Smooth muscle cell (in vitro differentiated cells): Measurements from ENCODE around the gene KDM3A. TPM values are rescaled to one million over a fixed set of nuclear protein-coding genes. Genes with fewer than 3 reads are reported as not detected.

Source experiments
- DNase-seq: peaks from one replicate; lab custom pipeline; 2025; ENCODE audit not compliant: unreplicated experiment; lab: John Stamatoyannopoulos, UW
- H2AFZ ChIP-seq: fragments of 200-600 bp; sonication (generic); 2 replicates; pipeline ENCODE4 v1.6.0; 2016; ENCODE audit warnings: antibody characterized with exemption, low read depth, mild to moderate bottlenecking
- H3F3A ChIP-seq: fragments of 200-600 bp; sonication (generic); 2 replicates; pipeline ENCODE4 v1.6.0; 2017; ENCODE audit warnings: antibody characterized with exemption, low read depth
- H3K27ac ChIP-seq: fragments of 200-600 bp; sonication (generic); 2 replicates; pipeline ENCODE4 v1.5.1; 2016; ENCODE audit warnings: low read depth, mild to moderate bottlenecking
- H3K27me3 ChIP-seq: fragments of 200-600 bp; sonication (generic); 2 replicates; pipeline ENCODE4 v1.6.1; 2016; ENCODE audit warnings: low read depth, mild to moderate bottlenecking
- H3K36me3 ChIP-seq: fragments of 200-600 bp; sonication (generic); 2 replicates; pipeline ENCODE4 v1.5.1; 2016; ENCODE audit warnings: low read depth
- H3K4me1 ChIP-seq: fragments of 200-600 bp; sonication (generic); 2 replicates; pipeline ENCODE4 v1.5.1; 2016; ENCODE audit warnings: low read depth
- H3K4me2 ChIP-seq: fragments of 200-600 bp; sonication (generic); 2 replicates; pipeline ENCODE4 v1.6.0; 2016; ENCODE audit warnings: mild to moderate bottlenecking
- H3K4me3 ChIP-seq: fragments of 200-600 bp; sonication (generic); 2 replicates; pipeline ENCODE4 v1.5.1; 2016; ENCODE audit warnings: mild to moderate bottlenecking
- H3K79me2 ChIP-seq: fragments of 200-600 bp; sonication (generic); 2 replicates; pipeline ENCODE4 v1.6.0; 2016; ENCODE audit warnings: low read depth, mild to moderate bottlenecking
- H3K9ac ChIP-seq: fragments of 200-600 bp; sonication (generic); 2 replicates; pipeline ENCODE4 v1.6.0; 2016; ENCODE audit warnings: low read depth
- H3K9me3 ChIP-seq: fragments of 200-600 bp; sonication (generic); replicated peaks from 2 replicates; pipeline ENCODE4 v1.5.1; 2016; ENCODE audit warnings: low read depth
- H4K20me1 ChIP-seq: fragments of 200-600 bp; sonication (generic); 2 replicates; pipeline ENCODE4 v1.6.0; 2016; ENCODE audit warnings: low read depth
- CTCF ChIP-seq: fragments of 200-600 bp; sonication (generic); IDR thresholded peaks from 2 replicates; pipeline ENCODE4 v1.5.1; 2017; ENCODE audit warnings: borderline replicate concordance, mild to moderate bottlenecking, antibody characterized with exemption; ENCODE audit not compliant: insufficient read depth, poor library complexity, severe bottlenecking
- WGBS: methylation state at CpG from one replicate; pipeline ENCODE4 v1.1.7; 2016; ENCODE audit warnings: low lambda C conversion rate; 5-methylcytosine and 5-hydroxymethylcytosine counted together
- polyA plus RNA-seq: library from polyadenylated mRNA; unstranded; fragments of >200 nt; fragmentation: Nextera tagmentation; extraction: Ambion mirVana; gene quantifications from 2 replicates; pipeline ENCODE4 v1.2.1, GENCODE V29; 2016
- total RNA-seq: library from RNA; depleted of rRNA; stranded (reverse); fragments of >200 nt; gene quantifications from 2 replicates; pipeline ENCODE4 v1.2.3, GENCODE V29; 2014

The KDM3A gene
- total and polyA plus RNA-seq, 2 experiments from 2014 or later, result 19.6 to 57.5 TPM

- Histone ChIP-seq H3K4me1 (no peaks in the 10 kb centered on the region), H4K20me1 (no peaks in the 10 kb centered on the region), H3F3A (no peaks in the 10 kb centered on the region), H3K4me3 (no peak overlapping the region), H3K27me3 (no peaks in the 10 kb centered on the region), H3K79me2 (no peaks in the 10 kb centered on the region), H3K36me3 (no peaks in the 10 kb centered on the region), H2AFZ (no peak overlapping the region), H3K4me2 (no peak overlapping the region), H3K9me3 (no peaks in the 10 kb centered on the region), H3K9ac (no peak overlapping the region), H3K27ac (no peak overlapping the region)
- no peak for TF ChIP-seq CTCF
- WGBS, result 91% methylated on average over 2 of the region's 2 CpGs
- no peak for DNase-seq
Observed at GRCh38 chr2:86416146-86416545, 25.0 kb upstream of the KDM3A start.

GRCh38 chr2:86417961-86418360, 23.2 kb upstream of the KDM3A start:
- Histone ChIP-seq H3K4me1 (no peaks in the 10 kb centered on the region), H3K9me3 (no peaks in the 10 kb centered on the region), H3F3A (no peaks in the 10 kb centered on the region), H3K36me3 (no peaks in the 10 kb centered on the region), H3K9ac (no peak overlapping the region), H3K27ac (no peak overlapping the region), H3K79me2 (no peaks in the 10 kb centered on the region), H3K4me3 (no peak overlapping the region), H2AFZ (no peak overlapping the region), H3K4me2 (no peak overlapping the region), H3K27me3 (no peaks in the 10 kb centered on the region), H4K20me1 (no peaks in the 10 kb centered on the region)
- no peak for DNase-seq
- no peak for TF ChIP-seq CTCF
- WGBS, result 50% methylated on average over 1 of the region's 1 CpG

GRCh38 chr2:86420913-86421312, 20.3 kb upstream of the KDM3A start:
- no peaks in the 10 kb centered on the region for H3K9me3 ChIP-seq
- no peak for DNase-seq
- no peak overlapping the region for H3K9ac ChIP-seq
- H3K36me3 ChIP-seq, result no peaks in the 10 kb centered on the region
- H3K79me2 ChIP-seq, result no peaks in the 10 kb centered on the region
- no peaks in the 10 kb centered on the region for H3K4me1 ChIP-seq
- 89% methylated on average over 5 of the region's 5 CpGs for WGBS
- H2AFZ ChIP-seq, result no peak overlapping the region
- no peak overlapping the region for H3K4me2 ChIP-seq
- no peaks in the 10 kb centered on the region for H4K20me1 ChIP-seq
- no peaks in the 10 kb centered on the region for H3F3A ChIP-seq
- H3K27ac ChIP-seq, result no peak overlapping the region
- peaks cover 20% of the 10 kb centered on the region for H3K27me3 ChIP-seq
- no peak overlapping the region for H3K4me3 ChIP-seq
- no peak for TF ChIP-seq CTCF

GRCh38 chr2:86426271-86426670, 14.9 kb upstream of the KDM3A start:
- Histone ChIP-seq H3K4me1 (no peaks in the 10 kb centered on the region), H3K9ac (no peak overlapping the region), H4K20me1 (no peaks in the 10 kb centered on the region), H3K36me3 (no peaks in the 10 kb centered on the region), H3F3A (no peaks in the 10 kb centered on the region), H3K27ac (no peak overlapping the region), H3K79me2 (no peaks in the 10 kb centered on the region), H3K9me3 (peaks cover 5% of the 10 kb centered on the region), H2AFZ (no peak overlapping the region), H3K4me3 (no peak overlapping the region), H3K27me3 (peaks cover 25% of the 10 kb centered on the region), H3K4me2 (no peak overlapping the region)
- TF ChIP-seq CTCF, result no peak
- WGBS, result 83% methylated on average over 4 of the region's 4 CpGs
- DNase-seq, result no peak
